ENCODE results near the gene GTF3C5.
"Not testable (repeated sequence)": the region's sequence is repeated elsewhere in the genome, so short reads cannot be mapped to it uniquely, and the experiment has no call there.

Gene GTF3C5

GRCh38 chr9:133030317-133031129 is at the start of gene GTF3C5:
Gene GTF3C5, plus strand, starts transcription at chr9:133030997. Its CDS starts 15 bp downstream, at chr9:133031012.
- DNase-seq = peak; percentile 96 to 99

- DNase-seq = no peak
Measured at GRCh38 chr9:132982458-132982857, 48.3 kb upstream of the GTF3C5 start.

- no peak for DNase-seq
Measured at GRCh38 chr9:132983491-132984201, 47.2 kb upstream of the GTF3C5 start.

- no peak for DNase-seq
Measured at GRCh38 chr9:132984202-132985070, 46.4 kb upstream of the GTF3C5 start.

- no peak for DNase-seq
Measured at GRCh38 chr9:132985071-132985350, 45.8 kb upstream of the GTF3C5 start.

- no peak for DNase-seq
Measured at GRCh38 chr9:132985489-132985888, 45.3 kb upstream of the GTF3C5 start.

GRCh38 chr9:132986114-132986513 is 44.7 kb upstream of the GTF3C5 start:
- DNase-seq = no peak

GRCh38 chr9:132986640-132987620 is 43.9 kb upstream of the GTF3C5 start:
- DNase-seq = no peak

GRCh38 chr9:132988244-132989013 is 42.4 kb upstream of the GTF3C5 start:
- DNase-seq = no peak

- DNase-seq = no peak
Measured at GRCh38 chr9:132989014-132989310, 41.8 kb upstream of the GTF3C5 start.

GRCh38 chr9:132989414-132989996 is 41.3 kb upstream of the GTF3C5 start:
- no peak for DNase-seq

GRCh38 chr9:132989998-132990557 is 40.7 kb upstream of the GTF3C5 start:
- DNase-seq = not testable (repeated sequence)

- no peak for DNase-seq
Measured at GRCh38 chr9:132990781-132991180, 40.0 kb upstream of the GTF3C5 start.

GRCh38 chr9:132991351-132992300 is 39.2 kb upstream of the GTF3C5 start:
- no peak for DNase-seq

GRCh38 chr9:132993511-132993939 is 37.3 kb upstream of the GTF3C5 start:
- DNase-seq = no peak

- no peak for DNase-seq
Measured at GRCh38 chr9:132994410-132995120, 36.2 kb upstream of the GTF3C5 start.

- no peak for DNase-seq
Measured at GRCh38 chr9:132995121-132995420, 35.7 kb upstream of the GTF3C5 start.

- DNase-seq = no peak
Measured at GRCh38 chr9:132995879-132996278, 34.9 kb upstream of the GTF3C5 start.

- DNase-seq = no peak
Measured at GRCh38 chr9:132996526-132996925, 34.3 kb upstream of the GTF3C5 start.

All from NCI-H1930 (cell line).